GM18507 (cell line): ENCODE measurements around the gene BCL2L11.

Experiments used
- DNase-seq: peaks from one replicate; pipeline ENCODE4 v3.0.0; 2011; ENCODE audit warnings: low read depth; ENCODE audit not compliant: insufficient read length; ENCODE audit errors: extremely low spot score
- FAIRE-seq: peaks from 2 replicates; lab custom pipeline; 2011; peaks lifted over from hg19 to GRCh38; lab: Jason Lieb, UNC

BCL2L11 gene

DNA sequence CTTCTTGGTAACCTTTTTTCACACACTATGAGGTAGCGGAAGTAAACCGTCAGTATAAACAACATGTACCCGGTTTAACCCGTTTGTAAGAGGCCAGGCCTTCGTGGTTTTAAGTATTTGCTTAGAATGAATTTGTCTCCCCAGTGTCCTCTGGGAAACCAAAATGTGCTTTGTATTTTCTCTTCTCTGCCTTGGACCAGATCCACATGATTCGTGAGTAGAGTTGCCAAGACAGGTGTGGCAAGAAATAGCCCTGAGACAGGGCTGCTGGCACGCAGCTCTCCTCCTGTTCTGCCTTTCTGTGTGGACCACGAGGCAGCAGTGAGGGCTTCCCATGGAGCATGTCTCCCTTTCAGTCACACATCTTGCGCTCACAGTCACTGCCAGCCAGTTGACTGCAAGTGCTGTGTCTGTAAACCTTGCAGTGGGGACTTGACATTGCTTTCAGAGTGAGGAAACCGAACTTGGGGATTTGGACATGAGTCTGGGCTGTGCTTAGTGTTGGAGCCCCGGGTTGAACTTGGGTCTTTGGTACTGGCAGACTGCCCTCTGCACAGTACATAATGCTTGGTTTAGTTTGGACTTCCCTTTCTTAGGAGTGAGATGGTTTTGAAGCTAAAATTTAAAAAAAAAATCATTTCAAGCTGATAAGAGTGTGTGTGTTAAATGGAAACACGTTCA is 19.1 kb downstream of the BCL2L11 start:
- DNase-seq (no peak), FAIRE-seq (no peak)

GRCh38 chr2:111140815-111141214 is 20.1 kb downstream of the BCL2L11 start:
- FAIRE-seq (no peak), DNase-seq (no peak)

GRCh38 chr2:111142101-111142500 is 21.4 kb downstream of the BCL2L11 start:
- DNase-seq, result no peak
- FAIRE-seq, result no peak

DNA sequence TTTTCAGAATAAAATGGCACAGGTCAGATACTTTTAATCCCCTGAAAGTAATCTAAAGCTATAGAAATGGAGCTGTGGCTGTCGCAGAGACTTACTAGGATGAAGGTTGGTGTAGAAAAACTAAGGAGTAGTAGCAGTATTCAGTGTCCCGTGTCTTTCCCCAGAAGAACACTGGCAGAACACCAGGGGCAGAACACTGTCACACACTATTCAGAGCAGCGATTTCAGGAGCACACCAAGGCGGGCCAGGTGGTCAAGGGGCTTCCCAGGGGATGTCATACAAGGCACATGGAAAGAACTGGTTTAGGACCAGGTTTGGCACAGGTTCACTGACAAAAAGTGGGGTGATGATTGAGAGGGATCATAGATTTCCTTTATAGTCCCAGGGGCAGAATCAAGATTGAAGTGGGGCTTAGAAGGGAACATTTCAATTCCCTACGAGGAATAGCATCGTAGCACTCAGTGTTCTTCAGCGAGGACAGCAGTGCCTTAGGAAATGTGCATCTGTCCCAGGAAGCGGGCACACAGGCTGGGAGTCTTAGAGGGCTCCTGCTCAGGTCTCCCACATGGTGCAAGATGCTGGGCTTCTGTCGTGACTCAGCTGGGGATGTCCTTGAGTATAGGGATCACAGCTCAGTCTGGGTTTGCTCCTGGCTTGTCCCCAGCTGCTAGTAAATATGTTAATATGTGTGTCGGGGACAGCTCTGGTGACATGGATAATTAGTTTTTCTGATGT is 22.6 kb downstream of the BCL2L11 start:
- FAIRE-seq (no peak), DNase-seq (no peak)

- DNase-seq (no peak), FAIRE-seq (no peak)
Measured at GRCh38 chr2:111143843-111144198, 23.1 kb downstream of the BCL2L11 start.

GRCh38 chr2:111145103-111145760 is 24.5 kb downstream of the BCL2L11 start:
- FAIRE-seq (peak; percentile 48), DNase-seq (no peak)

GRCh38 chr2:111145951-111146350 is 25.2 kb downstream of the BCL2L11 start:
- no peak for FAIRE-seq
- no peak for DNase-seq

DNA sequence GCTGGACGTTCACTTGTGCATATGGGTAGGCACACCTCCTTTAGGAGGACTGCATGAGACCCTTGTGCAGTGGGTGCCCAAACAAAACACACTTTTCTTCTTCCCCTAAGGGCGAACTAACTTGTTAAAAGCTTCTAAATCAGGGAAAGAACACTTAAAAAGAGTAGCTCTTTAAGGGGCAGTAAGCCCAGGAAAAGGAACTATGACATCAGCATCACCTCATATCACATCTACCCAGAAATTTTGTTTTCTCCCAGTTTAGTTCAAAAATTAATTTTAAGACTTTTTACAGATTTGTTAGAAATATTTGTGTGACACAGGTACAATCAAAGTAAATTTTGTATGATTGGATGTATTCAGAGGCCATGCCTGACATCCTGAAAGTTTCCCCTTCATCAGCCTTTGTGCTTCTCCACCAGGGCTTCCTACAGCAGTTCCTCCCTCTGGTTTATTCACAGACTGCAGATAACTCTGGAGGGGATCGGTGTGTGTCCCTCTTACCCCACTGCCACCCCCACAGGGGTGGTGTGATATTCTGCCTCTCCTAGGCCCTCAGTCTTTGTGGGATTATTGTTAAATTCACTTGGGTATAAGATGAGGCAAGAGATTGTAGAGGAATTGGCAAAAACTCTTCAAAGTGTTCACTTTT is 27.6 kb downstream of the BCL2L11 start:
- DNase-seq (no peak), FAIRE-seq (no peak)

GRCh38 chr2:111148925-111149324 is 28.2 kb downstream of the BCL2L11 start:
- FAIRE-seq, result no peak
- no peak for DNase-seq

- DNase-seq (no peak), FAIRE-seq (no peak)
Measured at GRCh38 chr2:111149882-111150455, 29.3 kb downstream of the BCL2L11 start.

GRCh38 chr2:111154758-111155157 is 34.0 kb downstream of the BCL2L11 start:
- DNase-seq (no peak), FAIRE-seq (no peak)

DNA sequence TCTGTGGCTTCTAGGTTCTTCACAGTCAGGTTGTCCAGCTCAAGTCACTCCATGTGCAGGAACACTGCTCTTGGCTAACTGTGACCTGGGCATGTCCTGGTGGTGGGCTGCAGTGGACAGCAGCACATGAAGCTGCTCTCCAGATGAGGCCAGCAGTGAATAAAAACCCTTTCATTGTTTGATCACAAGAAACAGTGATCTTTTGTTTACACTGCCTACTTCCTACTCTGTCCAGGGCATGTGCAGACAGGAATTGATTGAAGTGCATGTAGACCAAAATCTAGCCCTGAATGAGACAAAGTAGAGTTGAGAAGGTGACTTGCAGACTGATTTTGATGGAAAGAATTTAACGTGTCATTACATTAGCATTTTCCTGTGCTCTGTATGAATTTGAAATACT is 34.9 kb downstream of the BCL2L11 start:
- FAIRE-seq (no peak), DNase-seq (no peak)

DNA sequence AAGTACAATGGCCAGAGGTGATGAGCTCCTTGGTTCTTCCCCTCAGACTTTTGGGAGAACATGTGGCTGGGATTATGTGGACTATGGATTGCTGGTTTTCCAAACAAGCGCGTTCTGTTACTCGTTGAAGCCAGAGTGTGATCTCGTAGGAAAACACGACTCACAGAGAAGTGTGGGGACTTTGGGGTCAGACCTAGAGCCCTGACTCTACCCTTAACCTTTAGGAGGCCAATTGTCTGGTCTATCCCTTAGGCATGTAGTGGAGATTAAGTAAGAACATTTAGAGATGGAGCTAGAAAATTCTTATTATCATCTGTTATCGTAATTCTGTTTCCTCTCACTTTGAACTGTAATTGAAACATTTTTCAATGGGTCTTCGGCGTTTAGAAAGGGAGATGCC is 35.8 kb downstream of the BCL2L11 start:
- FAIRE-seq (no peak), DNase-seq (no peak)

DNA sequence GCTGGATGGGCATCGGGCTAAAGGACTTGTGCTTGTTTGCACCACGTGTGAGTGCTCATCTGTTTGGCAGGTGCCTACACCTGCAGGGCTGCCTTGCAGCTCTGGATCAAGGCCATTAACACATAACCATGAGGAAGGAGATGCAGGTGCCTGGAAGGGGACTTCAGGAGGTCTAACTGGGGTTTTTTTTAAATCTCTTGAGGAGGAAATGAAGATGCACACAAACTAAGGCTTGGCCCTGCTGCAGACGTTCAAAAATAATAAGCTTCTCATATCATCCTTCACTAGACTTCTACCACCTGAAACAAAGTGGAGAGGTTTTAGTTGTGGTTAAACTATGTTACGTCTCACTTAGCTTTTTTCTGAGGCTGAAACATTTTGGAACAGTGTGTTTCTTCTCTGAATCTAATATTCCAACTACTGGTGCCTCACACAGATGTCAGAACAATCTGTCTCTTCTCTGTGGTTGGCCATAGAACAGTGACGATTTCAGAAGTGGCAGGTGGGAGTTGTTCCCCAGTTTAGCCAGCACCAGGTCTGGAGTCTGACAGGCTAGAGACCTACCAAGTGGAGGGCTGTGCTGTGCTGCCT is 36.5 kb downstream of the BCL2L11 start:
- FAIRE-seq, result no peak
- DNase-seq, result no peak

GRCh38 chr2:111157798-111158197 is 37.1 kb downstream of the BCL2L11 start:
- peak; percentile 54 for FAIRE-seq
- DNase-seq, result no peak

GRCh38 chr2:111159641-111160040 is 38.9 kb downstream of the BCL2L11 start:
- DNase-seq, result no peak
- FAIRE-seq, result no peak

DNA sequence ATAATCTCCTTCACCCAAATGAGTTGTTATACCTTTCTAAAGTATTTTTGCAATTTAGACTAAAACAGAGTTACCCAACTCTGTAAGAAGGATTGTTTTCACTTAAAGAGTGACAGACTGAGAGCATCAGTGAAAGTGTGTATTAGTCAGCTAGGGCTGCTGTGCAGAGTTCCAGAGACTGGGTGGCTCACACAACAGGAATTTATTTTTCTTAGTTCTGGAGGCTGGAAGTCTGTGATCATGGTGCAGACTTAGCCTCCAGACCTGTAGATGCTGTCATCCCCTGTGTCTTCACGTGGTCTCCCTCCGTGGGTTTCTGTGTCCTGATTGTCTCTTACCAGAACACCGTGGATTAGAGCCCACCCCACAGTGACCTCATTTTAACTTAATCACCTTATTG is 40.0 kb downstream of the BCL2L11 start:
- no peak for DNase-seq
- FAIRE-seq, result no peak

GRCh38 chr2:111161971-111162370 is 41.3 kb downstream of the BCL2L11 start:
- FAIRE-seq (no peak), DNase-seq (no peak)

DNA sequence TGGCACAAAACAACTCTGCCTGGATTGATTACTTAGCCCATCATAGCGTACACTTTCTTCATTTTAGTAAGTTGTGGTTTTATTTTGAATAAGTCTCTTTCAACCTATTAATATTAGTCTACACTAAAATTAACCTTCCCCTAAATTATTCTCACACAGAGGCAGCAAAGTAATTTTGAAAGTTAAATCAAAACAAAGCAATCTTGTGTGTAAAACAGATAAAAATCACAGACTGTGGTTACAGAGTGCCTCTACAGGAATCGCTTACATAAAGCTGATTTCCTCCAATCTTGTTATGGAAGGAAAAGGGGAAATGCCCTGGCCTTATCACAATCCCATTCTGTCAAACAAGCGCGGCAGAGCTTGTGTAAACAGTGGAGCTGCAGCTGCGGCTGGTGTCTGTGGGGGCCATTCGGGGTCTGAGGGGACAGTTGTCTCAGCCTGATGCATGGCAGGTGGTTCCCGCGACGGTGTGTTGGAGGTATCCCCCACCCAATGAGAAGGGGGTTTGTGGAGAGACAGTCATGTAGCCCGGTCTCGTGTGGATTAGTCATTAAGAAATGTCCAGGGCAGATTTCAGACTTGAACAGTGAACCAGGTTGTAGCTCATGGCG is 42.1 kb downstream of the BCL2L11 start:
- no peak for DNase-seq
- no peak for FAIRE-seq
